Central memory CD8-positive, alpha-beta T cell (primary cell): ENCODE results near the gene XXYLT1.

Experiments used
- ATAC-seq: fragments of 150-1000 bp; cut with Tn5 transposase; replicated peaks from 2 replicates; pipeline ENCODE4 v1.10.0; 2022; ENCODE audit warnings: mild to moderate bottlenecking, moderate FRiP score, moderate number of reproducible peaks; ENCODE audit not compliant: poor library complexity, severe bottlenecking; ENCODE audit errors: extremely low read depth
- DNase-seq, 2 donors: peaks; one replicate each; pipeline ENCODE4 v3.0.0; 2021; ENCODE audit warnings: low spot score in 2 of 2
- H3K27ac Mint-ChIP-seq: one replicate; pipeline ENCODE4 v1.8.0; 2022; ENCODE audit warnings: low read depth, mild to moderate bottlenecking, moderate library complexity, mixed read lengths
- H3K27me3 Mint-ChIP-seq: one replicate; pipeline ENCODE4 v1.8.0; 2022; ENCODE audit warnings: mixed read lengths
- H3K36me3 Mint-ChIP-seq: one replicate; pipeline ENCODE4 v1.8.0; 2022; ENCODE audit warnings: mild to moderate bottlenecking, moderate library complexity, mixed read lengths; ENCODE audit not compliant: insufficient read depth
- H3K4me1 Mint-ChIP-seq: one replicate; pipeline ENCODE4 v1.8.0; 2022; ENCODE audit warnings: mixed read lengths
- H3K4me3 Mint-ChIP-seq: one replicate; pipeline ENCODE4 v1.8.0; 2022; ENCODE audit warnings: mild to moderate bottlenecking, moderate library complexity, mixed read lengths
- H3K9me3 Mint-ChIP-seq: one replicate; pipeline ENCODE4 v1.8.0; 2022; ENCODE audit warnings: mixed read lengths

The XXYLT1 gene

GRCh38 chr3:195176776-195177175 is 94.2 kb downstream of the XXYLT1 start:
- Mint-ChIP-seq H3K9me3 (no peaks in the 10 kb centered on the region), H3K27ac (no peak overlapping the region), H3K4me1 (peaks cover 15% of the 10 kb centered on the region), H3K4me3 (no peak overlapping the region), H3K36me3 (peaks cover 7% of the 10 kb centered on the region), H3K27me3 (no peaks in the 10 kb centered on the region)
- DNase-seq: no peak
- ATAC-seq: no peak

- Mint-ChIP-seq H3K36me3 (peaks cover 7% of the 10 kb centered on the region), H3K4me3 (no peak overlapping the region), H3K4me1 (peaks cover 11% of the 10 kb centered on the region), H3K27ac (no peak overlapping the region), H3K27me3 (no peaks in the 10 kb centered on the region), H3K9me3 (no peaks in the 10 kb centered on the region)
- no peak for ATAC-seq
- no peak for DNase-seq
Observed at GRCh38 chr3:195175476-195176337, 95.3 kb downstream of the XXYLT1 start.

GRCh38 chr3:195175076-195175475 is 95.9 kb downstream of the XXYLT1 start:
- Mint-ChIP-seq H3K36me3 (peaks cover 5% of the 10 kb centered on the region), H3K4me1 (peaks cover 11% of the 10 kb centered on the region), H3K4me3 (no peak overlapping the region), H3K9me3 (no peaks in the 10 kb centered on the region), H3K27ac (no peak overlapping the region), H3K27me3 (no peaks in the 10 kb centered on the region)
- DNase-seq (no peak), ATAC-seq (no peak)

- ATAC-seq: no peak
- Mint-ChIP-seq H3K27ac (no peak overlapping the region), H3K27me3 (no peaks in the 10 kb centered on the region), H3K9me3 (no peaks in the 10 kb centered on the region), H3K4me1 (peaks cover 11% of the 10 kb centered on the region), H3K36me3 (peaks cover 3% of the 10 kb centered on the region), H3K4me3 (no peak overlapping the region)
- no peak for DNase-seq
Observed at GRCh38 chr3:195173657-195174056, 97.3 kb downstream of the XXYLT1 start.

GRCh38 chr3:195172896-195173295 is 98.1 kb downstream of the XXYLT1 start:
- H3K9me3 Mint-ChIP-seq: no peaks in the 10 kb centered on the region
- peaks cover 11% of the 10 kb centered on the region for H3K4me1 Mint-ChIP-seq
- DNase-seq (no peak), ATAC-seq (no peak)
- H3K27ac Mint-ChIP-seq: no peak overlapping the region
- H3K27me3 Mint-ChIP-seq: no peaks in the 10 kb centered on the region
- H3K36me3 Mint-ChIP-seq: peaks cover 1% of the 10 kb centered on the region
- H3K4me3 Mint-ChIP-seq: no peak overlapping the region

GRCh38 chr3:195172039-195172684 is 98.8 kb downstream of the XXYLT1 start:
- peaks cover under 1% of the 10 kb centered on the region for H3K36me3 Mint-ChIP-seq
- no peak overlapping the region for H3K27ac Mint-ChIP-seq
- H3K9me3 Mint-ChIP-seq: no peaks in the 10 kb centered on the region
- DNase-seq (no peak), ATAC-seq (no peak)
- no peaks in the 10 kb centered on the region for H3K27me3 Mint-ChIP-seq
- peaks cover 11% of the 10 kb centered on the region for H3K4me1 Mint-ChIP-seq
- H3K4me3 Mint-ChIP-seq: no peak overlapping the region

GRCh38 chr3:195171093-195171873 is 99.7 kb downstream of the XXYLT1 start:
- no peak for DNase-seq
- no peaks in the 10 kb centered on the region for H3K9me3 Mint-ChIP-seq
- H3K4me1 Mint-ChIP-seq: peaks cover 11% of the 10 kb centered on the region
- no peak overlapping the region for H3K4me3 Mint-ChIP-seq
- H3K27ac Mint-ChIP-seq: no peak overlapping the region
- no peak for ATAC-seq
- no peaks in the 10 kb centered on the region for H3K36me3 Mint-ChIP-seq
- H3K27me3 Mint-ChIP-seq: no peaks in the 10 kb centered on the region

- no peak for ATAC-seq
- peaks cover 11% of the 10 kb centered on the region for H3K4me1 Mint-ChIP-seq
- no peaks in the 10 kb centered on the region for H3K9me3 Mint-ChIP-seq
- no peak overlapping the region for H3K4me3 Mint-ChIP-seq
- no peaks in the 10 kb centered on the region for H3K36me3 Mint-ChIP-seq
- H3K27me3 Mint-ChIP-seq: no peaks in the 10 kb centered on the region
- no peak for DNase-seq
- H3K27ac Mint-ChIP-seq: no peak overlapping the region
Observed at GRCh38 chr3:195170496-195170895, 100.5 kb downstream of the XXYLT1 start.

- no peaks in the 10 kb centered on the region for H3K36me3 Mint-ChIP-seq
- no peak overlapping the region for H3K27ac Mint-ChIP-seq
- DNase-seq: no peak
- H3K9me3 Mint-ChIP-seq: no peaks in the 10 kb centered on the region
- H3K4me1 Mint-ChIP-seq: peaks cover 14% of the 10 kb centered on the region
- H3K4me3 Mint-ChIP-seq: no peak overlapping the region
- H3K27me3 Mint-ChIP-seq: no peaks in the 10 kb centered on the region
- no peak for ATAC-seq
Observed at GRCh38 chr3:195169011-195169649, 101.8 kb downstream of the XXYLT1 start.

- ATAC-seq (no peak), DNase-seq (no peak)
- Mint-ChIP-seq H3K27ac (no peak overlapping the region), H3K27me3 (no peaks in the 10 kb centered on the region), H3K9me3 (no peaks in the 10 kb centered on the region), H3K4me3 (no peak overlapping the region), H3K4me1 (peaks cover 23% of the 10 kb centered on the region), H3K36me3 (no peaks in the 10 kb centered on the region)
Observed at GRCh38 chr3:195168009-195168762, 102.8 kb downstream of the XXYLT1 start.

- Mint-ChIP-seq H3K36me3 (no peaks in the 10 kb centered on the region), H3K27me3 (no peaks in the 10 kb centered on the region), H3K4me3 (no peak overlapping the region), H3K27ac (no peak overlapping the region), H3K4me1 (peaks cover 32% of the 10 kb centered on the region), H3K9me3 (no peaks in the 10 kb centered on the region)
- DNase-seq (no peak), ATAC-seq (no peak)
Observed at GRCh38 chr3:195165790-195166189, 105.2 kb downstream of the XXYLT1 start.

- Mint-ChIP-seq H3K9me3 (no peaks in the 10 kb centered on the region), H3K27me3 (no peaks in the 10 kb centered on the region), H3K27ac (peak overlapping the region; percentile 76), H3K36me3 (no peaks in the 10 kb centered on the region), H3K4me3 (no peak overlapping the region), H3K4me1 (peaks cover 32% of the 10 kb centered on the region)
- ATAC-seq (no peak), DNase-seq (no peak)
Observed at GRCh38 chr3:195165265-195165609, 105.7 kb downstream of the XXYLT1 start.
